H1 (cell line): Measurements from ENCODE around the gene SPRYD3. TPM values are rescaled to one million over a fixed set of nuclear protein-coding genes. Genes with fewer than 3 reads are reported as not detected.

ENCODE experiments used
- CTCF ChIA-PET: fragments of 300-600 bp; sonication (Branson Sonifier 250); formaldehyde crosslinking; loops from one replicate; lab custom pipeline; 2021; ENCODE audit not compliant: partially characterized antibody; lab: Charles Lee
- POLR2A ChIA-PET: fragments of 300-600 bp; sonication (Branson Sonifier 250); formaldehyde crosslinking; loops from one replicate; lab custom pipeline; 2021; ENCODE audit warnings: inconsistent platforms; ENCODE audit not compliant: partially characterized antibody; lab: Charles Lee
- DNase-seq, 2 experiments: peaks; one replicate each; pipeline versions ENCODE4 v3.0.0 to v3.0.0-alpha.2; 2010 to 2022; ENCODE audit warnings: low spot score in 2 of 2, low read depth in 1 of 2, mixed read lengths in 1 of 2
- FAIRE-seq: peaks from 2 replicates; lab custom pipeline; 2011; peaks lifted over from hg19 to GRCh38; lab: Jason Lieb, UNC
- H2AFZ ChIP-seq: 2 replicates; pipeline ENCODE4 v1.8.1; 2012; ENCODE audit warnings: low read length, inconsistent platforms
- H2AK5ac ChIP-seq: 2 replicates; pipeline ENCODE4 v1.6.1; 2013; ENCODE audit warnings: low read depth, low read length
- H2BK120ac ChIP-seq: replicated peaks from 2 replicates; pipeline ENCODE3; 2013; ENCODE audit warnings: low read depth, low read length, inconsistent platforms
- H2BK12ac ChIP-seq: 2 replicates; pipeline ENCODE4 v1.6.1; 2013; ENCODE audit warnings: low read depth, low read length
- H2BK15ac ChIP-seq: 2 replicates; pipeline ENCODE4 v1.6.1; 2013; ENCODE audit warnings: low read length
- H2BK20ac ChIP-seq: 2 replicates; pipeline ENCODE4 v1.6.1; 2013; ENCODE audit warnings: low read length
- H2BK5ac ChIP-seq: 2 replicates; pipeline ENCODE4 v1.6.1; 2013; ENCODE audit warnings: low read depth, low read length
- H3K14ac ChIP-seq: 2 replicates; pipeline ENCODE4 v1.6.1; 2013; ENCODE audit warnings: inconsistent platforms; ENCODE audit not compliant: insufficient read length
- H3K18ac ChIP-seq: 2 replicates; pipeline ENCODE4 v1.6.1; 2013; ENCODE audit warnings: low read length; ENCODE audit errors: extremely low read depth
- H3K23ac ChIP-seq: 2 replicates; pipeline ENCODE4 v1.6.1; 2013; ENCODE audit warnings: inconsistent platforms; ENCODE audit not compliant: insufficient read length
- H3K23me2 ChIP-seq: 2 replicates; pipeline ENCODE4 v1.6.1; 2013; ENCODE audit warnings: low read depth, low read length
- H3K27ac ChIP-seq: 2 replicates; pipeline ENCODE4 v1.6.1; 2011; ENCODE audit warnings: low read depth, low read length, inconsistent platforms
- H3K27me3 ChIP-seq, 4 experiments: replicated peaks in 1 of 4; 1 replicate in 1 of 4; 2 replicates in 3 of 4; pipeline versions ENCODE4 v1.6.1 to v1.8.1; 2011 to 2013; ENCODE audit warnings: low read length in 3 of 4, mild to moderate bottlenecking in 3 of 4, inconsistent platforms in 2 of 4, mixed read lengths in 2 of 4, moderate library complexity in 1 of 4; ENCODE audit not compliant: control insufficient read depth in 3 of 4, insufficient read depth in 3 of 4; ENCODE audit errors: extremely low read depth in 1 of 4
- H3K36me3 ChIP-seq, 4 experiments: 2 replicates each; pipeline versions ENCODE4 v1.6.1 to v1.8.1; 2011 to 2013; ENCODE audit warnings: mild to moderate bottlenecking in 4 of 4, low read length in 3 of 4, moderate library complexity in 2 of 4, control low read depth in 1 of 4, inconsistent platforms in 1 of 4; ENCODE audit not compliant: insufficient read depth in 4 of 4, control insufficient read depth in 2 of 4
- H3K4ac ChIP-seq: replicated peaks from 2 replicates; pipeline ENCODE3; 2013; ENCODE audit warnings: low read length, low read depth, mixed read lengths, inconsistent platforms; ENCODE audit not compliant: insufficient read length
- H3K4me1 ChIP-seq, 4 experiments: replicated peaks in 1 of 4; 1 replicate in 1 of 4; 2 replicates in 3 of 4; pipeline versions ENCODE4 v1.6.1 to v1.8.1; 2011 to 2013; ENCODE audit warnings: low read length in 3 of 4, inconsistent platforms in 2 of 4, mixed read lengths in 1 of 4; ENCODE audit not compliant: insufficient read depth in 4 of 4, control insufficient read depth in 3 of 4
- H3K4me2 ChIP-seq, 2 experiments: 2 replicates each; pipeline versions ENCODE4 v1.6.1 to v1.8.1; 2011 to 2013; ENCODE audit warnings: low read depth in 2 of 2, low read length in 2 of 2, control low read depth in 1 of 2, inconsistent platforms in 1 of 2, mild to moderate bottlenecking in 1 of 2; ENCODE audit not compliant: insufficient read depth in 1 of 2
- H3K4me3 ChIP-seq, 4 experiments: fragments of 200-600, 300-600 bp in 1 of 4; sonication (generic), shearing (Covaris generic), sonication (Bioruptor Twin) in 1 of 4; 2 replicates each; pipeline versions ENCODE4 v1.5.1 to v1.8.1; 2011 to 2016; ENCODE audit warnings: low read length in 4 of 4, low read depth in 3 of 4, control low read depth in 2 of 4, inconsistent platforms in 2 of 4, mild to moderate bottlenecking in 2 of 4, mixed read lengths in 1 of 4, moderate library complexity in 1 of 4; ENCODE audit not compliant: insufficient read depth in 2 of 4; ENCODE audit errors: extremely low read depth in 1 of 4
- H3K56ac ChIP-seq: replicated peaks from 2 replicates; pipeline ENCODE3; 2013; ENCODE audit warnings: low read depth, mild to moderate bottlenecking, mixed read lengths, low read length, inconsistent platforms; ENCODE audit not compliant: insufficient read length
- H3K79me1 ChIP-seq: 2 replicates; pipeline ENCODE4 v1.6.1; 2013; ENCODE audit warnings: low read depth, low read length, control low read depth
- H3K79me2 ChIP-seq, 2 experiments: 2 replicates each; pipeline versions ENCODE4 v1.6.1 to v1.8.1; 2012 to 2013; ENCODE audit warnings: low read length in 2 of 2, mild to moderate bottlenecking in 2 of 2, inconsistent platforms in 1 of 2; ENCODE audit not compliant: insufficient read depth in 2 of 2, control insufficient read depth in 1 of 2
- H3K9ac ChIP-seq, 4 experiments: replicated peaks in 1 of 4; 1 replicate in 1 of 4; 2 replicates in 3 of 4; pipeline versions ENCODE4 v1.6.1 to v1.8.1; 2011 to 2013; ENCODE audit warnings: low read depth in 3 of 4, low read length in 3 of 4, control low read depth in 2 of 4, mild to moderate bottlenecking in 2 of 4, moderate library complexity in 2 of 4, inconsistent platforms in 1 of 4; ENCODE audit errors: extremely low read depth in 1 of 4
- H3K9me3 ChIP-seq, 2 experiments: 2 replicates each; pipeline versions ENCODE4 v1.6.1 to v1.8.1; 2012 to 2013; ENCODE audit warnings: mild to moderate bottlenecking in 2 of 2, moderate library complexity in 2 of 2, control low read depth in 1 of 2, inconsistent platforms in 1 of 2, low read depth in 1 of 2, low read length in 1 of 2, mixed read lengths in 1 of 2; ENCODE audit not compliant: insufficient read depth in 2 of 2
- H4K20me1 ChIP-seq, 2 experiments: replicated peaks in 1 of 2; 2 replicates each; pipeline versions ENCODE3 to v1.8.1; 2011 to 2013; ENCODE audit warnings: inconsistent platforms in 2 of 2, low read length in 2 of 2, mild to moderate bottlenecking in 1 of 2; ENCODE audit not compliant: insufficient read depth in 2 of 2, control insufficient read depth in 1 of 2
- H4K5ac ChIP-seq: 2 replicates; pipeline ENCODE4 v1.6.1; 2013; ENCODE audit warnings: low read length, low read depth, mixed read lengths, inconsistent platforms; ENCODE audit not compliant: insufficient read length
- H4K8ac ChIP-seq: 2 replicates; pipeline ENCODE4 v1.8.0; 2013; ENCODE audit warnings: mild to moderate bottlenecking, moderate library complexity, low read length, inconsistent platforms; ENCODE audit not compliant: insufficient read depth; ENCODE audit errors: extremely low read depth
- H4K91ac ChIP-seq: replicated peaks from 2 replicates; pipeline ENCODE3; 2013; ENCODE audit warnings: low read length, mixed read lengths, inconsistent platforms; ENCODE audit not compliant: insufficient read length
- ASH2L ChIP-seq: fragments of 200-600, 300-600 bp; sonication (generic); IDR thresholded peaks from one replicate; pipeline ENCODE4 v1.7.1; 2017; ENCODE audit warnings: low read length
- CHD1 ChIP-seq: IDR thresholded peaks from 2 replicates; pipeline ENCODE4 v1.6.1; 2012; ENCODE audit warnings: low read depth, low read length, improper control_type of control experiment
- FOSL1 ChIP-seq: IDR thresholded peaks from 2 replicates; pipeline ENCODE4 v1.6.1; 2011; ENCODE audit warnings: mild to moderate bottlenecking, low read depth, low read length, moderate library complexity; ENCODE audit not compliant: insufficient read depth
- GABPA ChIP-seq: IDR thresholded peaks from 2 replicates; pipeline ENCODE4 v1.6.1; 2011; ENCODE audit warnings: mild to moderate bottlenecking, low read length, moderate library complexity, borderline replicate concordance; ENCODE audit not compliant: insufficient read depth
- KDM5A ChIP-seq: fragments of 200-600 bp; IDR thresholded peaks from 2 replicates; pipeline ENCODE4 v1.7.1; 2012; ENCODE audit warnings: mild to moderate bottlenecking, low read length, inconsistent platforms, mixed read lengths
- POU5F1 ChIP-seq: IDR thresholded peaks from 2 replicates; pipeline ENCODE4 v1.6.1; 2011; ENCODE audit warnings: low read depth, mild to moderate bottlenecking, low read length, moderate library complexity
- RNF2 ChIP-seq: fragments of 200-900, 300-1000 bp; sonication (generic); IDR thresholded peaks from 2 replicates; pipeline ENCODE4 v1.7.1; 2016; ENCODE audit warnings: borderline replicate concordance, low read depth, mild to moderate bottlenecking, antibody characterized with exemption, low read length; ENCODE audit not compliant: poor library complexity, severe bottlenecking; ENCODE audit errors: missing control alignments
- RXRA ChIP-seq: IDR thresholded peaks from 2 replicates; pipeline ENCODE4 v1.6.1; 2011; ENCODE audit warnings: low read depth, mild to moderate bottlenecking, low read length, moderate library complexity; ENCODE audit not compliant: insufficient read depth
- TAF7 ChIP-seq: optimal IDR thresholded peaks from 2 replicates; pipeline ENCODE3; 2011; ENCODE audit warnings: low read depth, mild to moderate bottlenecking, inconsistent platforms, low read length, moderate library complexity, borderline replicate concordance
- TBP ChIP-seq: IDR thresholded peaks from 2 replicates; pipeline ENCODE4 v1.6.1; 2011; ENCODE audit warnings: low read depth, low read length, improper control_type of control experiment
- ZNF274 ChIP-seq: IDR thresholded peaks from 2 replicates; pipeline ENCODE4 v1.7.0; 2012; ENCODE audit warnings: low read length, borderline replicate concordance; ENCODE audit errors: extremely low read depth
- WGBS, 2 experiments: shearing (Covaris generic) in 1 of 2; methylation state at CpG; one replicate each; pipeline versions ENCODE4 v1.1.6 to v1.1.7; 2013 to 2015; ENCODE audit warnings: low lambda C conversion rate in 2 of 2, mixed read lengths in 2 of 2, inconsistent platforms in 1 of 2, low coverage in 1 of 2, missing lambda C conversion rate in 1 of 2; ENCODE audit not compliant: insufficient replicate concordance in 2 of 2, insufficient coverage in 1 of 2, insufficient read length in 1 of 2; ENCODE audit errors: extremely low coverage in 1 of 2, missing lambda C conversion rate in 1 of 2; 5-methylcytosine and 5-hydroxymethylcytosine counted together
- polyA plus RNA-seq, 7 experiments: library from polyadenylated mRNA; depleted of rRNA in 3 of 7; stranded (reverse) in 5 of 7; unstranded in 2 of 7; fragments of >200 nt in 5 of 7; fragments of 200-250 nt in 2 of 7; gene quantifications; 1 replicate in 5 of 7; 2 replicates in 1 of 7; 4 replicates in 1 of 7; pipeline versions ENCODE4 v1.2.1 to v1.2.3, GENCODE V29; 2011 to 2013; ENCODE audit warnings: missing spikeins in 2 of 7, mixed read lengths in 2 of 7
- total RNA-seq: library from RNA; stranded (reverse); fragmentation: NEBNext Ultra II Directional; extraction: Animal tissue kit (Norgen Biotek cat#: 25700); gene quantifications from 2 replicates; pipeline ENCODE4 v1.2.1, GENCODE V29; 2021

Gene SPRYD3
- total and polyA plus RNA-seq, 2 of the 8 experiments (the other 6 are each of a cell fraction or from before 2014, with no cell fraction given): 6.8 to 8.0 TPM

- Histone ChIP-seq H2AK5ac (no peak overlapping the region; the same call in 1 of the 2 replicates), H2BK5ac (peak overlapping the region; percentile 35; the same call in 1 of the 2 replicates), H3K23me2 (no peaks in the 10 kb centered on the region), H3K9ac (no peak overlapping the region), H3K4me2 (no peak overlapping the region), H3K27ac (no peak overlapping the region), H2BK12ac (no peak overlapping the region), H3K79me1 (no peaks in the 10 kb centered on the region), H3K27me3 (peaks cover 0 to 12% (median 4%) of the 10 kb centered on the region in 4 experiments; a peak in 4 of 7 replicates), H3K9me3 (no peaks in the 10 kb centered on the region), H4K91ac (no peak overlapping the region), H3K4me3 (no peak overlapping the region), H3K18ac (no peak overlapping the region), H3K79me2 (no peaks in the 10 kb centered on the region), H2BK20ac (no peak overlapping the region), H2BK15ac (no peak overlapping the region), H3K4me1 (peaks cover 0 to 7% (median 0%) of the 10 kb centered on the region in 4 experiments; a peak in 1 of 7 replicates), H3K36me3 (no peaks in the 10 kb centered on the region), H4K8ac (no peak overlapping the region), H3K56ac (no peak overlapping the region), H4K5ac (no peak overlapping the region), H3K14ac (no peak overlapping the region), H4K20me1 (peaks cover 0 to 2% of the 10 kb centered on the region in 2 experiments), H2AFZ (no peak overlapping the region), H2BK120ac (no peak overlapping the region), H3K4ac (no peak overlapping the region), H3K23ac (no peak overlapping the region)
- FAIRE-seq (no peak), DNase-seq (no peak)
- POLR2A ChIA-PET: interaction anchor here (0.8 to 5.9 kb wide), 5 partner anchors 10 to 261 kb away, joined by 3 to 26 read pairs (median 4); partner anchors contain the start of gene TNS2
- 89% methylated on average over 17 of the region's 17 CpGs; no CpG with 5 or more reads in 1 of the 2 experiments for WGBS, 2 experiments
- CTCF ChIA-PET: interaction anchor here (0.7 to 22.4 kb wide), 7 partner anchors 11 to 136 kb away, joined by 3 to 531 read pairs (median 5); partner anchors contain the start of genes IGFBP6, SOAT2, SPRYD3 and TNS2
- TF ChIP-seq POU5F1 (no peak), ZNF274 (no peak), RNF2 (no peak), TAF7 (no peak), CHD1 (no peak), ASH2L (no peak), RXRA (no peak), TBP (no peak), KDM5A (no peak), GABPA (no peak), FOSL1 (no peak)
These were observed 19.0 kb downstream of the SPRYD3 start for GRCh38 chr12:53060064-53060720.
